Measurements from ENCODE around the gene WTAP. TPM values are rescaled to one million over a fixed set of nuclear protein-coding genes. Genes with fewer than 3 reads are reported as not detected.

WTAP gene
- total and polyA plus RNA-seq, 2 of the 8 experiments (the other 6 are each of a cell fraction or from before 2014, with no cell fraction given): 32.6 to 120 TPM

GRCh38 chr6:159687341-159687740, 40.0 kb upstream of the WTAP start:
- Histone ChIP-seq H3K9ac (replicated peaks in 1 of 4; ENCODE audit: extremely low read depth in 1 of 4, low read depth in 3 of 4, low read length in 3 of 4) (no peak overlapping the region), H4K8ac (ENCODE audit: extremely low read depth, insufficient read depth, low read length) (no peak overlapping the region), H3K4me2 (ENCODE audit: insufficient read depth in 1 of 2, low read depth in 2 of 2, low read length in 2 of 2) (no peak overlapping the region), H2AK5ac (ENCODE audit: low read depth, low read length) (no peak overlapping the region), H4K91ac (replicated peaks; ENCODE audit: insufficient read length, low read length) (no peak overlapping the region), H3K79me1 (ENCODE audit: low read depth, low read length) (peaks cover 5% of the 10 kb centered on the region), H3K18ac (ENCODE audit: extremely low read depth, low read length) (no peak overlapping the region), H2BK12ac (ENCODE audit: low read depth, low read length) (no peak overlapping the region), H2BK15ac (ENCODE audit: low read length) (no peak overlapping the region), H2BK20ac (ENCODE audit: low read length) (no peak overlapping the region), H3K4me3 (ENCODE audit: extremely low read depth in 1 of 4, insufficient read depth in 2 of 4, low read depth in 3 of 4, low read length in 4 of 4) (no peak overlapping the region), H2AFZ (ENCODE audit: low read length) (no peak overlapping the region), H2BK5ac (ENCODE audit: low read depth, low read length) (no peak overlapping the region), H2BK120ac (replicated peaks; ENCODE audit: low read depth, low read length) (no peak overlapping the region), H4K20me1 (replicated peaks in 1 of 2; ENCODE audit: control insufficient read depth in 1 of 2, insufficient read depth in 2 of 2, low read length in 2 of 2) (peaks cover 4 to 12% of the 10 kb centered on the region in 2 experiments), H3K36me3 (ENCODE audit: control insufficient read depth in 2 of 4, insufficient read depth in 4 of 4, low read length in 3 of 4) (peaks cover 0 to 36% (median 13%) of the 10 kb centered on the region in 4 experiments; a peak in 5 of 8 replicates), H3K14ac (ENCODE audit: insufficient read length) (no peak overlapping the region), H3K4ac (replicated peaks; ENCODE audit: insufficient read length, low read depth, low read length) (no peak overlapping the region), H3K23me2 (ENCODE audit: low read depth, low read length) (peaks cover 5% of the 10 kb centered on the region; the same call in 1 of the 2 replicates), H3K27me3 (replicated peaks in 1 of 4; ENCODE audit: control insufficient read depth in 3 of 4, extremely low read depth in 1 of 4, insufficient read depth in 3 of 4, low read length in 3 of 4) (no peaks in the 10 kb centered on the region), H3K9me3 (ENCODE audit: insufficient read depth in 2 of 2, low read depth in 1 of 2, low read length in 1 of 2) (no peaks in the 10 kb centered on the region), H4K5ac (ENCODE audit: insufficient read length, low read depth, low read length) (no peak overlapping the region), H3K23ac (ENCODE audit: insufficient read length) (no peak overlapping the region), H3K56ac (replicated peaks; ENCODE audit: insufficient read length, low read depth, low read length) (no peak overlapping the region), H3K27ac (ENCODE audit: low read depth, low read length) (no peak overlapping the region), H3K79me2 (ENCODE audit: control insufficient read depth in 1 of 2, insufficient read depth in 2 of 2, low read length in 2 of 2) (peaks cover 3 to 31% of the 10 kb centered on the region in 2 experiments; a peak in 3 of 4 replicates), H3K4me1 (replicated peaks in 1 of 4; ENCODE audit: control insufficient read depth in 3 of 4, insufficient read depth in 4 of 4, low read length in 3 of 4) (peaks cover 0 to 6% (median 4%) of the 10 kb centered on the region in 4 experiments; a peak in 4 of 7 replicates)
- POLR2A ChIA-PET (ENCODE audit: partially characterized antibody): interaction anchor here (0.9 to 1.5 kb wide), 2 partner anchors 62 to 102 kb away, joined by 3 read pairs; partner anchors contain the start of gene TCP1
- DNase-seq (ENCODE audit: low read depth in 1 of 2, low spot score in 2 of 2) (no peak), FAIRE-seq (no peak)
- CTCF ChIA-PET (ENCODE audit: partially characterized antibody): interaction anchor here (1.3 to 1.9 kb wide), 3 partner anchors 8 to 37 kb away, joined by 3 to 5 read pairs (median 3); no protein-coding TSS in a partner anchor
- 96% methylated on average over 9 of the region's 9 CpGs; no CpG with 5 or more reads in 1 of the 2 experiments for WGBS, 2 experiments (ENCODE audit: extremely low coverage in 1 of 2, insufficient coverage in 1 of 2, insufficient read length in 1 of 2, insufficient replicate concordance in 2 of 2, low coverage in 1 of 2, low lambda C conversion rate in 2 of 2, missing lambda C conversion rate in 1 of 2)
- no peak for TF ChIP-seq RNF2 (IDR thresholded peaks at IDR 0.05; ENCODE audit: borderline replicate concordance, low read depth, low read length, missing control alignments, poor library complexity, severe bottlenecking)
